ENCODE measurements around the gene HDAC3. TPM values are rescaled to one million over a fixed set of nuclear protein-coding genes. Genes with fewer than 3 reads are reported as not detected.
"Not testable (repeated sequence)": the region's sequence is repeated elsewhere in the genome, so short reads cannot be mapped to it uniquely, and the experiment has no call there.

The HDAC3 gene
- total RNA-seq, 1 experiment from 2014 or later: 117 TPM

DNA sequence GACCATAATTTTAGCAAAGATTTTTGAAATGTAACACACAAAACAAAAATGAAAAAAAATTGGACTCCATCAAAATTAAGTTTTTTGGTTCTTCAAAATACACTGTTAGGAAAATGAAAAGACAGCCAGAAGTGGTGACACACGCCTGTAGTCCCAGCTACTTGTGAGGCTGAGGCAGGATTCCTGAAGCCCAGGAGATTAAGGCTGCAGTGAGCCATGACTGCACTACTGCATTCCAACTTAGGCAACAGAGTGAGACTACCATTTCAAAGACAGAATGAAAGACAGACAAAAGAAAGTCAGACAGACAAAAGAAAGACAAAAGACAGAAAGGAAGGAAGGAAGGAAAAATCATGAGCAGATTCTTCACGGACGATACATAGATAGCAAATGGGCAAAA, 25.4 kb downstream of the HDAC3 start:
- DNase-seq (ENCODE audit: low spot score): no peak
- in situ Hi-C loops (cut with HindIII; ENCODE audit: low sequenced_read_pairs): no loop called here

DNA sequence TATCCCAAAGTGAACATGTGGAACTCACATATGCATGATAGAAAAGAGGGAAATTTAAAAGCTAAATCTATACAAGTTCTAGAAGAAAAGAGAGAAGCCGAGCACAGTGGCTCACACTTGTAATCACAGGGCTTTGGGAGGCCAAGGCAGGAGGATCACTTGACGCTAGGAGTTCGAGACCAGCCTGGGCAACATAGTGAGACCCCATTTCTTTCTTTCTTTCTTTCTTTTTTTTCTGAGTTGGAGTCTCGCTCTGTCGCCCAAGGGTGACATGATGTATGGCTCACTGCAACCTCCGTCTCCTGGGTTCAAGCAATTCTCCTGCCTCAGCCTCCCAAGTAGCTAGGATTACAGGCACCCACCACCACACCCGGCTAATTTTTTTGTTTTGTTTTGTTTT, 26.7 kb downstream of the HDAC3 start:
- DNase-seq (ENCODE audit: low spot score); in situ Hi-C loops (cut with HindIII; ENCODE audit: low sequenced_read_pairs): not testable (repeated sequence)

DNA sequence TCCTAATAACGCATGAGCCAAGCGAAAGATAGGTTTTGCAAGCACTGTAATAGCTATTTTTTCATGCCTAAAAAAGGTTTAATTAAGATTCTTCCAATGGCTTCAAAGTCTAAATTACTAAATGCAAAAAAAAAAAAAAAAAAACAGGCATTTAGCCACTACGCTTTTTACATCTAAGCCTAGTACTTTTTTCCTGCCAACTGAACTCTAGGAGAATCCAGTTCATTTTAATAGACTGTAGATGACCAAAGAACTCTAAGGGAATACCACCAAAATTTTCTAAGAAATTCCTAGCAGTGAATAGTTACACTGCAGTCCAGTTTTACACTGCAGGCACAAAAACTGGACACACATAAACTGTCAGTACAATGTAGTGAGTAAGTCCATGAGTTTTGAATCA, 27.6 kb downstream of the HDAC3 start:
- DNase-seq (ENCODE audit: low spot score): no peak

DNA sequence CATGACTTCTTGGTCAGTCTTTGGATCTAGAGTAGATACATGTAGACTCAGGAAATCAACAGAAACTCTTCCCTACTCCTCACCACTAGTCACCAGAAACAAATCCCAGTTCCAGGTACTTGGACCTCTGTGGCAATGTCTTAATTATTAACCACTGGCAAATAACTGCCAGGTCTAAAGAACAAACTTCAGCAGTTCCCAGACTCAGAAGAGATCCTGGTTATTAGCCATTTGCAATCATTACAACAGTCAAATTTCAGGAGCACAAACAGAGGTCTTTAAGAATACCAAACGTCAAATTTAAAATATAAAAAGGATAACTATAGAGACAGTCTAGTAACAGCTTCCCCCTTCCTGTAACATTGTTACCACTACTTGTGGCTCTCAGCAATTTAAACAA, 28.1 kb downstream of the HDAC3 start:
- in situ Hi-C loops (cut with HindIII; ENCODE audit: low sequenced_read_pairs): no loop called here
- no peak for DNase-seq (ENCODE audit: low spot score)

More for the DNA sequence above, 27.6 kb downstream of the HDAC3 start:
- in situ Hi-C loops (cut with HindIII; ENCODE audit: low sequenced_read_pairs): no loop called here

GRCh38 chr5:141608046-141608445, 28.6 kb downstream of the HDAC3 start:
- no peak for DNase-seq (ENCODE audit: low spot score)
- in situ Hi-C loops (cut with HindIII; ENCODE audit: low sequenced_read_pairs): no loop called here

DNA sequence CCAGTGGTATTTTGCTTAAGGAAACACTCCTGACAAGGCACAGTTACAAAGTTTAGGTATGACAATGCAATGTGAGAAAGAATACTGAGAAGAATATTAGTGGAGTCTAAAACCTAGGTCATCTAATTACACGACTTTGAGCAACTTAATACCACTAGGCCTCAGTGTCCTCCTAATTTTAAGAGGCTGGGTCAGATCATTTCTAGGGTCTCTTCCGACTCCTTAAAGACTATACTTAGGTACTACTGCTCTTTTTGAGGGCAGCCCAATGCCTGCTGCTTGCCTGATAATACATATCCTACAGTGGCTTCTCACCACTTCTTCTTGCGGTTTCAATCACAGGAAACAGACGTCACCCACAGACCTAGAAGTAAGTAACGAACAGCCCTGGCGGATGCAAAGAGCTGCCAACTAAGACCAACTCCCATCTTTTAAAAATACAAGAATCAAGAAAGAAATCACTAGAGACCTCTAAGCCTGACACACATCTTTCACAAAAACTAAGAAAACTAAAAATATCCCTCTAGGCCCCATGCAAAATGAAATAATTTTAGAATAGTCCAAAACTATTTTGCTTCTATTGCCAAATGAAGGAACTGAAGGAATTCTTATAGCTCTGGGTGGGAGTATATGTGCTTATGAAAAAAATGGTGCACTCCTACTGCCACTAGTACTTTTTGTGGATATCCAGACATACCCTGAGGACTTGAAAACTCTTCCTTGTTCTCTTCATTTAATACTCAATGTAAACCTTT, 30.9 kb downstream of the HDAC3 start:
- in situ Hi-C loops (cut with HindIII; ENCODE audit: low sequenced_read_pairs): no loop called here
- no peak for DNase-seq (ENCODE audit: low spot score)

GRCh38 chr5:141603923-141604717, 32.5 kb downstream of the HDAC3 start:
- in situ Hi-C loops (cut with HindIII; ENCODE audit: low sequenced_read_pairs): no loop called here
- DNase-seq (ENCODE audit: low spot score): no peak

DNA sequence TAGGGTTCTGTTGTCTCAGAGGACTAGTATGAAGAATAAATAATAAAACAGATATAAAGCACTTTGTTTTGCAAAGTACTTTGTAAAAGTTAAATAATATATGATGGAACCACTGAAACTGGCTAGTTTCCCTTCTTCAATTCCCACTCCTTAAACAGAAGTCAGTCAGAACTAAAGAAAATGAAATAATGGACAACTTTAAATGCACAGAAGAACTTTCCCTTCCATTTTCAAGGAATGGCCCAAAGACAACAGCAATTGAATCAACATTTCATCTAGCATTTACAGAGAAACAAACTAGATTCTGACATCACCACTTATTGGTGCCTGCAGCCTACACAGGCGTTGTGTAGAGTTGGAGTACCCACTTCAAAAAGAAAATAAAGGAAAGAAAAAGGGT, 34.0 kb downstream of the HDAC3 start:
- no peak for DNase-seq (ENCODE audit: low spot score)
- in situ Hi-C loops (cut with HindIII; ENCODE audit: low sequenced_read_pairs): no loop called here

DNA sequence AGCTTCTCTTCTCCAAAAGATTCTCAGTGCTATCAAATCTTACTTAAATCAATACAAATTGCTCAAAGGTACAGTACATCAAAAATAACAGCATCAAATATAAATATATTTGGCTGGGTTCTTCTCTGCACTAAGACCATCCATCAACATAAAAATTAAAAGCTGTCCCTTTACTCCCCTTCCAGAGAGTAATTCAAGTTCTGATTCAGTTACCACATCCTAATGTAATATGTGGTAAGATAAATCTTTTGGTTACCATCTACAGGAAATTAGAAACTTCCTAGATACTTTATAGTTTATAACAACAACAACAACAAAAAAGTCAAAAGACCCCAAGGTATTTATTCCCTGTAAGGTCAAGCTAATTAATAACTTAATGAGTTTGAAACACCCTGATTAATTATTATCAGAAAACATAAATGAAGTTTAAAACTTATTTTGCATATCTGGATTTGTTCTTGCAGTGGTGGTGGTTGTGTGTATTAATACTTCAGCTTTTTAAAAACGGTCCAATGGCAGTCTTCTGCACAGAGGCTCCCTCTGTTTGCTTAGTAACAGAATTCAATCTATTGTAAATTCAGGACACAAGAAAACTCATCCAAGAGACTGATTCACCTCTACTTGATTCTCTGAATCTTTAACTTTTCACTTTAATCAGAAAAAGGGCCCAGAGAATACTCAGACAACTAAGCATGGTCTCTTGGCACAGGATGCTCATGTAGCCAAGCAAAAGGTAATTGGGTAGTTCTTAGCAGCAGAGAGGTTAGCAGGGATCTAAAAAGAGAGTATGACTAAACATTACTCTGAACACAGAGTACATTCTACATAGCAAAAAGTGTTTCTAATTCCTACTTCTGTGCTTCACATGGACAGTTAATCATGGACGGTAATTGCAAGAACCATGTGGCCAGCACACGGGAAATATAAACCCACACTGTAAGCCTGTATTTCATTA, 38.0 kb downstream of the HDAC3 start:
- no peak for DNase-seq (ENCODE audit: low spot score)
- in situ Hi-C loops (cut with HindIII; ENCODE audit: low sequenced_read_pairs): no loop called here

DNA sequence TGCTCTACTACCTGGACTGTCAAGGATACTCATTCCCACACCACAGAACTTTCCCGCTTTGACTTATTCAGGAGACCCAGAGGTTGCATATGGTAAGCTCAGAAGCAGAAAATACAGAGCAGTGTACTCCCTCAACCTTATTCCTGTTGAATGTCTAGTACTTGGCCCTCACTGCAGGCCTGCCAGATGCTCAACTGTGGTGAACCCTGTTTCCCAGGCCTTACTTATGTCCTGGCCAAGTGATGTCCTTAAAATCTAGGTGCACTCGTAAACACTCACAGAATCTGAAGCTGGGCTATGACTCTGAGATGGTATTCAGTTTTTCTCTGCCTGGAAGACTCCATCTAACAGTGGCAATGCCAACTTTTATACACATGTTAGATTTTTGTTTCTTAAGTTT, 38.8 kb downstream of the HDAC3 start:
- DNase-seq (ENCODE audit: low spot score): peak; percentile 8
- in situ Hi-C loops (cut with HindIII; ENCODE audit: low sequenced_read_pairs): no loop called here

DNA sequence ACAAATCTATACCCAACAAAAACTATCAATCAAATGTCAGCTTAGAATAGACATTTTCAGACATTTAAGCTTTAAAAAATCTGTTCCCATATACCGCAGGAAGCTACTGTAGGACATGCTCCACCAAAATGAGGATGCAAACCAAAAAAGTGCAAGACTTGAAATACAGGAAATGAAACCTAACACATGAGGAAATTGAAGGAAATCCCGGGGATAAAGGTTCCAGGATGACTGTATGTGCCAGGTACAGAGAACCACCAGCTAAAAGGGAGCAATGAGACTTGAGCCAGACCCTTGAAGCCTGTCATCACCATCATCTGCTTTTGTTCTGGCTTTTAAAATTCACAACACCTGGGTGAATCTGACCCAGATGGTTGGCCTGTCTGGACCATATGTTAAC, 39.3 kb downstream of the HDAC3 start:
- in situ Hi-C loops (cut with HindIII; ENCODE audit: low sequenced_read_pairs): no loop called here
- DNase-seq (ENCODE audit: low spot score): peak; percentile 21

DNA sequence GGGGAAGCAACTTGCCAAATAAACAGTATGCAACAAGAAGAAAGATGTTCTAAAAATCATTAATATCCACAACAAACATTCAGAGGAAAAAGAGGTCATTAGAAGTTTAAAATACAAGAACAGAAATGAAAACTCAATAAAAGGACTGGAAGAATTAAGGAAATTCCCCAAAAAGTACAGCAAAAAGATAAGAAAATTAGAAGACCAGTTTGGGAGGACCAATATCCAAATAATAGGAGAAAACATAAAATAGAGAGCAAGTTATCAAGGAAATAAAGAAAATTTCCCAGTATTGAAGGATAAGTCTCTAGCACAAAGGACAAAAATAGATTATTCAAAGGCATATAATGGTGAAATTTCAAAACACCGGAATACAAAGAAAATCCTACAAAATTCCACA, 39.8 kb downstream of the HDAC3 start:
- in situ Hi-C loops (cut with HindIII; ENCODE audit: low sequenced_read_pairs): no loop called here
- no peak for DNase-seq (ENCODE audit: low spot score)

GRCh38 chr5:141590127-141590526, 46.5 kb downstream of the HDAC3 start:
- in situ Hi-C loops (cut with HindIII; ENCODE audit: low sequenced_read_pairs): no loop called here
- DNase-seq (ENCODE audit: low spot score): no peak

DNA sequence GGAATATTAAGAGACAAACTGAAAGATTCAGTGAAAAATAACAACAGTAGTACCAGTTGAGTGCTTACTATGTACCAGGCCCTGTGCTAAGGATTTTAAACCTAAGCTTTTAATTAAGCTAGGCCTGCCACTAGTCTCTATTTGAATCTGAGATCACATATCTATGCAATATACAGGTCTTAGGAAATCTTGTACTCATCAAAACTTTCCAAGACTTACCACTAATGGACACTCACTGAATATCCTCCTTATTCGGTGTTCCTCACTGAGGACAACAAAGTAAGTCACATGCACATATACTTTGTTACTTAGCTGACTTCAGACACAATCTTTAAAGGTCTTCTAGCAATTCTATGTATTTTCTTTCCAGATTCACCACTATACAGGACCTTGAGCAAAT, 50.4 kb downstream of the HDAC3 start:
- no peak for DNase-seq (ENCODE audit: low spot score)
- in situ Hi-C loops (cut with HindIII; ENCODE audit: low sequenced_read_pairs): no loop called here

DNA sequence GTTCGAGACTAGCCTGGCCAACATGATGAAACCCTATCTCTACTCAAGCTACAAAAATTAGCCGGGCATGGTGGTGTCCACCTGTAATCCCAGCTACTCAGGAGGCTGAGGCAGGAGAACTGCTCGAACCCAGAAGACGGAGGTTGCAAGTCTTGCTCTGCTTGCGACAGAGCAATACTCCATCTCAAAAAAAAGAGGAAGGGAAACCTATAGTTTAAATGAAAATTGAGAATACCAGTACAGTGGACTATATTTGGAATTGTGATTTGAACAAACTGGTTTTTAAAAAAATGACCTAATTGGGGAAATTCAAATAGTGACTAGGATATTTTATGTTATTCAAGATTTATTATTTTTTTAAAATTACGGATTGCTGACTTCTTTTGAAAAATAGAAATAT, 51.1 kb downstream of the HDAC3 start:
- DNase-seq (ENCODE audit: low spot score): no peak
- in situ Hi-C loops (cut with HindIII; ENCODE audit: low sequenced_read_pairs): no loop called here

- in situ Hi-C loops (cut with HindIII; ENCODE audit: low sequenced_read_pairs): loop anchor here (25.0 kb wide), 1 partner anchor 387 kb away; the partner anchor contains the start of genes PCDHB10, PCDHB11, PCDHB16 and PCDHB8
- DNase-seq (ENCODE audit: low spot score): no peak
These were observed 62.5 kb downstream of the HDAC3 start for GRCh38 chr5:141574122-141574510.

- DNase-seq (ENCODE audit: low spot score): no peak
- in situ Hi-C loops (cut with HindIII; ENCODE audit: low sequenced_read_pairs): loop anchor here (25.0 kb wide), 1 partner anchor 386 kb away; the partner anchor contains the start of genes PCDHB10, PCDHB11, PCDHB16 and PCDHB8
These were observed 63.0 kb downstream of the HDAC3 start for GRCh38 chr5:141573489-141574121.
